Measurements from ENCODE around the gene ABHD14A.

GRCh38 chr3:51944451-51945021 is 30.3 kb upstream of the ABHD14A start:
- TF ChIP-seq CTCF (IDR thresholded peaks at IDR 0.05) (no peak), POLR2A (IDR thresholded peaks at IDR 0.05) (no peak)
